WERI-Rb-1 (cell line): ENCODE data around the gene TMEM63A.
"Not testable (repeated sequence)": the region's sequence is repeated elsewhere in the genome, so short reads cannot be mapped to it uniquely, and the experiment has no call there.

Source experiments
- DNase-seq: peaks from one replicate; pipeline ENCODE4 v3.0.0-alpha.2; 2020
- H3K27ac ChIP-seq: fragments of 250-450 bp; sonication (Bioruptor Pico); 2 replicates; pipeline ENCODE4 v1.5.1; 2020; ENCODE audit warnings: mild to moderate bottlenecking, moderate library complexity
- H3K27me3 ChIP-seq: fragments of 250-450 bp; sonication (Bioruptor Pico); 2 replicates; pipeline ENCODE4 v1.5.1; 2021; ENCODE audit warnings: mild to moderate bottlenecking, low read depth, moderate library complexity; ENCODE audit not compliant: insufficient read depth, severe bottlenecking
- H3K36me3 ChIP-seq: fragments of 250-450 bp; sonication (Bioruptor Pico); 2 replicates; pipeline ENCODE4 v1.5.1; 2020; ENCODE audit warnings: mild to moderate bottlenecking, moderate library complexity
- H3K4me3 ChIP-seq: 2 replicates; pipeline ENCODE4 v1.5.1; 2011; ENCODE audit warnings: low read depth, mild to moderate bottlenecking, control low read depth, low read length
- H3K9me3 ChIP-seq: fragments of 250-450 bp; sonication (Bioruptor Pico); 2 replicates; pipeline ENCODE4 v1.5.1; 2021; ENCODE audit warnings: mild to moderate bottlenecking, moderate library complexity; ENCODE audit not compliant: severe bottlenecking
- TF ChIP-seq, protein P1 (sequence below): IDR thresholded peaks from 2 replicates; pipeline ENCODE4 v1.5.1; 2011; ENCODE audit warnings: low read depth, mild to moderate bottlenecking, control low read depth, inconsistent platforms, low read length

TMEM63A gene

DNA sequence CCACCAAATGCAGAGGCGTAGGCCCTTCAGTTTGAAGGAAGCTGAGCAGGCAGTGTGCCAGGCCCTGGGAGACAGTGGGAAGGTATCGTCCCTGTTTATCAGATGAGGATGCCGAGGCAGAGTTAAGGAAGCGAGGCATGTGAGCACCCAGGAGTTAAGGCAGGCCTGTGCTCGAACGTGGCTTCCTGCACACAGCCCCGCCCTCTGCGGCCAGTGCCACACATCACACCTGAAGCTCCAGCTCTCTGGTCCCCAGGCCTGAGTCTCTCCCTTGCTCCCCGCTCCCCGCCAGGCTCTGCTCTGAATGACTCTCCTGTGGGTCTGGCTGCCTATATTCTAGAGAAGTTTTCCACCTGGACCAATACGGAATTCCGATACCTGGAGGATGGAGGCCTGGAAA, 40.1 kb downstream of the TMEM63A start:
- Histone ChIP-seq H3K36me3 (no peaks in the 10 kb centered on the region), H3K9me3 (no peaks in the 10 kb centered on the region), H3K27me3 (no peaks in the 10 kb centered on the region), H3K4me3 (no peak overlapping the region), H3K27ac (no peak overlapping the region)
- no peak for DNase-seq
- TF ChIP-seq, protein P1, sequence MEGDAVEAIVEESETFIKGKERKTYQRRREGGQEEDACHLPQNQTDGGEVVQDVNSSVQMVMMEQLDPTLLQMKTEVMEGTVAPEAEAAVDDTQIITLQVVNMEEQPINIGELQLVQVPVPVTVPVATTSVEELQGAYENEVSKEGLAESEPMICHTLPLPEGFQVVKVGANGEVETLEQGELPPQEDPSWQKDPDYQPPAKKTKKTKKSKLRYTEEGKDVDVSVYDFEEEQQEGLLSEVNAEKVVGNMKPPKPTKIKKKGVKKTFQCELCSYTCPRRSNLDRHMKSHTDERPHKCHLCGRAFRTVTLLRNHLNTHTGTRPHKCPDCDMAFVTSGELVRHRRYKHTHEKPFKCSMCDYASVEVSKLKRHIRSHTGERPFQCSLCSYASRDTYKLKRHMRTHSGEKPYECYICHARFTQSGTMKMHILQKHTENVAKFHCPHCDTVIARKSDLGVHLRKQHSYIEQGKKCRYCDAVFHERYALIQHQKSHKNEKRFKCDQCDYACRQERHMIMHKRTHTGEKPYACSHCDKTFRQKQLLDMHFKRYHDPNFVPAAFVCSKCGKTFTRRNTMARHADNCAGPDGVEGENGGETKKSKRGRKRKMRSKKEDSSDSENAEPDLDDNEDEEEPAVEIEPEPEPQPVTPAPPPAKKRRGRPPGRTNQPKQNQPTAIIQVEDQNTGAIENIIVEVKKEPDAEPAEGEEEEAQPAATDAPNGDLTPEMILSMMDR = no peak

DNA sequence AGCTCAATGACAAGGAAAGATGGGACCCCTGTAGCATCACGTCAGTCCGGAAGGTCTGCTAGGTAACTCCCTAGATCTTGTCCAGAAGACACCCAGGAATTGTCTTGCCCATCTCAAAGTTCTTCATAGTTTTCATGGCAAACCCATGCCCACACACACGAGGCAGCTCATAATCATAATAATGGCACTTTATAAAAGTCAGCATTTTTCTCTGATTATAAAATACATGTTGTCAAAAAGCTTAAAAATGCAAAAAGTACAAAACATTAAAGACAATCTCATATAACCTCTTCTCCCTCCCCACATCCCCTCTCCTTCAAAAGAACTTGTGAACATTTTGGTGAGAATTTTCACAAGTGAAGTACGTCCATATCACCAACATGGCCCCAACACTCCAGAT, 41.5 kb downstream of the TMEM63A start:
- Histone ChIP-seq H3K27me3 (no peaks in the 10 kb centered on the region), H3K27ac (no peak overlapping the region), H3K9me3 (no peaks in the 10 kb centered on the region), H3K4me3 (no peak overlapping the region), H3K36me3 (no peaks in the 10 kb centered on the region)
- TF ChIP-seq, protein P1 = no peak
- DNase-seq = no peak

DNA sequence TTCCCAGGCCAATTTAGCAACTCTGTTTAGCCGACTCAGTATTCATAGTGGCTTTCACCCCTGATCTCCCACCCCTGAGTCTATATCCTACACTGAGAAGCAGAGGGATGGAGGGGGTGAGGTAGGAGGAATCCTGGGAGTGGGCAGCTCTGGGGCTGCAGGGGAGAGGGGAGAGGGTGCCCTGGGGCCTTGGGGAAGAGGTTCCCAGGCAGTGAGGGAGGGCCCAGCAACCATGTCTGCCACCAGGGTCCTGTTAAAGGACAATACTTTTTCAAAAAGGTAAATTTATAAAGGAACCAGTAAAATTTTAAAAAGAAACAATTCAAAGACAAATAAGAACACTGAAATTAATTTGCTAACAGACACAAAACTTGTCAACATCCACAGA, 42.0 kb downstream of the TMEM63A start:
- H3K4me3 ChIP-seq = no peak overlapping the region
- H3K27me3 ChIP-seq = no peaks in the 10 kb centered on the region
- H3K9me3 ChIP-seq = no peaks in the 10 kb centered on the region
- DNase-seq = no peak
- H3K36me3 ChIP-seq = no peaks in the 10 kb centered on the region
- TF ChIP-seq, protein P1 = no peak
- H3K27ac ChIP-seq = no peak overlapping the region

DNA sequence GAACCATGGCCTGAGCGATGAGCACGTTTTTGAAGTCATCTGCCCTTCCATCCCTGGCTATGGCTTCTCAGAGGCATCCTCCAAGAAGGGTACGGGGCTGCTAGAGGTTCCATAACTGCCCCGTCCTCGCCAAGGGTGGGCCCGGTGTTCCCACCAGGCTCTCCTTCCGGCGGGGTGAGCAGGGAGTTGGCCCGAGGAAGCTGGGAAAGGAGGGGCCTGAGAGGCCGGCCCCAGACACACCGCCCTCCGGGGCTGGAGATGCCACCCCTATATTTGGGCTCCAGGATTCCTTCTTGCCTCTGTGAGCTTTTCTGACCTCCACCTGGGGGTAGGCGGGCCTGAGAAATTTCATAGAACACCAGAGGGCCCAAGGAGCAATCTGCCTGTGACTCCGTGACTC, 43.4 kb downstream of the TMEM63A start:
- no peaks in the 10 kb centered on the region for H3K27me3 ChIP-seq
- no peaks in the 10 kb centered on the region for H3K36me3 ChIP-seq
- DNase-seq = no peak
- H3K27ac ChIP-seq = no peak overlapping the region
- H3K9me3 ChIP-seq = no peaks in the 10 kb centered on the region
- H3K4me3 ChIP-seq = no peak overlapping the region
- TF ChIP-seq, protein P1 = no peak

DNA sequence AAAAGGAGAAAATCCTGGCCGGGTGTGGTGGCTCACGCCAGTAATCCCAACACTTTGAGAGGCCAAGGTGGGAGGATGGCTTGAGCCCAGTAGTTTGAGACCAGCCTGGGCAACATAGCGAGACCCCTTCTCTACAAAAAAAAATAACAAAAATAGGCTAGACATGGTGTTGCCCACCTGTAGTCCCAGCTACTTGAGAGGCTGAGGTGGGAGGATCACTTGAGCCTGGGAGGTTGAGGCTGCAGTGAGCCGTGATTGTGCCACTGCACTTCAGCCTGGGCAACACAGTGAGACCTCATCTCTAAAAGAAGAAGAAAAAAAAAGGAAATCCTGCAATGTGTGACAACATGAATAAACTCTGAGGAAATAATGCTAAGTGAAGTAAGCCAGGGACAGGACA, 45.9 kb downstream of the TMEM63A start:
- H3K4me3 ChIP-seq, DNase-seq, H3K27me3 ChIP-seq, H3K9me3 ChIP-seq, H3K27ac ChIP-seq, H3K36me3 ChIP-seq: not testable (repeated sequence)

DNA sequence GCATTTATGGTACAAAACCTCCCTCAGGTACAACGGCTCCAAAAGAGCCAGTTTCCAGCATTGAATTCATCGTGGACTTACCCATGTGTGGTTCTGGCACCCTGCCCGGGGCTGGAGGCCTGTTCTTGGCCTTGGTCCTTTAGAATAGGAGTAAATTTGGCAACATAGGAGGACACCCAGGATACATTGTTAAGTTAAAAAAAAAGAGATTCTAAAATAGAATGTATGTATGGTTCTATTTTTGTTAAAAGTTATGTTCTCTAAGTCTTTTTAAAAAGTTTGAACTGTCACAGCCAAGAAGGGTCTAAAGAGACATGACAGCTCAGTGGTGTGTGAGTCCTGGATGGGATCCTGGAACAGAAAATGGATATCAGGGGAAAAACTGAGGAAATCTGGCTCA, 46.3 kb downstream of the TMEM63A start:
- H3K4me3 ChIP-seq = no peak overlapping the region
- H3K36me3 ChIP-seq = no peaks in the 10 kb centered on the region
- TF ChIP-seq, protein P1 = no peak
- H3K27ac ChIP-seq = no peak overlapping the region
- DNase-seq = no peak
- no peaks in the 10 kb centered on the region for H3K27me3 ChIP-seq
- H3K9me3 ChIP-seq = no peaks in the 10 kb centered on the region
